Activated CD8-positive, alpha-beta T cell treated with anti-CD3 and anti-CD28 coated beads for 36 hours (primary cell): ENCODE results near the gene MYDGF. TPM values are rescaled to one million over a fixed set of nuclear protein-coding genes. Genes with fewer than 3 reads are reported as not detected.

Experiments
- ATAC-seq: fragments of 200-7000 bp; cut with Tn5 transposase; one replicate; pipeline ENCODE4 v1.10.0; 2021; ENCODE audit warnings: mild to moderate bottlenecking, moderate library complexity
- CTCF ChIA-PET: fragments of 350-600 bp; sonication (Branson Sonifier 250); formaldehyde crosslinking; loops from one replicate; lab custom pipeline; 2021; ENCODE audit warnings: antibody characterized with exemption; lab: Charles Lee
- POLR2A ChIA-PET: fragments of 350-600 bp; sonication (Branson Sonifier 250); formaldehyde crosslinking; loops from one replicate; lab custom pipeline; 2021; ENCODE audit warnings: antibody characterized with exemption; lab: Charles Lee
- DNase-seq: peaks from one replicate; pipeline ENCODE4 v3.0.0-alpha.2; 2020
- H3K27ac Mint-ChIP-seq: one replicate; pipeline ENCODE4 v1.8.0; 2021; ENCODE audit warnings: mild to moderate bottlenecking, mixed read lengths
- H3K27me3 Mint-ChIP-seq: one replicate; pipeline ENCODE4 v1.8.0; 2021; ENCODE audit warnings: mixed read lengths
- H3K36me3 Mint-ChIP-seq: one replicate; pipeline ENCODE4 v1.8.0; 2021; ENCODE audit warnings: low read depth, mixed read lengths
- H3K4me1 Mint-ChIP-seq: one replicate; pipeline ENCODE4 v1.8.0; 2021; ENCODE audit warnings: low read depth, mixed read lengths
- H3K4me3 Mint-ChIP-seq: one replicate; pipeline ENCODE4 v1.8.0; 2021; ENCODE audit warnings: mild to moderate bottlenecking, moderate library complexity, mixed read lengths
- H3K9me3 Mint-ChIP-seq: one replicate; pipeline ENCODE4 v1.8.0; 2021; ENCODE audit warnings: mixed read lengths
- intact Hi-C: fragments of 100-400 bp; cut with micrococcal nuclease; formaldehyde crosslinking; loops from one replicate; pipeline ENCODE4 v1.10.0; 2022
- total RNA-seq, 2 experiments: library from RNA; stranded (reverse); gene quantifications; one replicate each; pipeline ENCODE4 v1.2.3, GENCODE V29; 2021
- TF ChIP-seq, protein P1 (sequence below): fragments of 200-600 bp; IDR thresholded peaks from one replicate; pipeline ENCODE4 v1.8.0; 2022; ENCODE audit warnings: antibody characterized with exemption, mild to moderate bottlenecking

MYDGF gene
- total RNA-seq, 2 experiments from 2014 or later = 58.3 to 62.1 TPM

DNA sequence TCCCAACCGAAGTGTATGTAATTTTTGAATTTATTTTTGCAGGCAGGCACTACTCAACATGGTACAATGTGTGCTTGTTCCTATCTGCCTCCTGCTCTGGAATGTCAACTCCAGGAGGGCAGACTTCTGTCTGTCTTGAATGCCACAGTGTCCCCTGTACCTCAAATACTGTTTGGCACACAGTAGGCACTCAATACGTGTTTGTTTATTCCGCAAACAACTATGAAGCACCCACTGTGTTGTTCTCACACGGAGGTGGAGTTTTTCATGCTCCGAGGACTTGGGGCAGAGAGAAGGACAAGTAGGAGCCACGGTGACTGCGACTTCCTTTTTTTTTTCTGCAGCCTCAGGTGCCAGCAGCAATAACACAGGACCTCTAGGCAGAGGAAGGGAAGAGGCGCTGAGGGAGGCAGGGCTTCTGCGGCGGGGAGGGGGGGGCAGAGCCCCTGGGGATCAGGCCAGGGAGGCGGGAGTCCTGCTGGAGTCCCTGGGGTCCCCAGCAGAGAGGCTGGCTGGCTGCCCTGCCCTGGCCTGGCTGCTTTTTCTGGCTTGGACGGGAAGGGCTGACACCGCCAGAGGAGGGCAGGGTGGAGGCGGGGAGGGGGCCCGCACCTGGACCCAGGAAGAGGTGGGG is 60.1 kb downstream of the MYDGF start:
- H3K27ac Mint-ChIP-seq = no peak overlapping the region

More for the DNA sequence above, 60.1 kb downstream of the MYDGF start:
- CTCF ChIA-PET = no interaction called here
- H3K36me3 Mint-ChIP-seq = no peaks in the 10 kb centered on the region
- no peaks in the 10 kb centered on the region for H3K4me1 Mint-ChIP-seq
- H3K4me3 Mint-ChIP-seq = no peak overlapping the region
- intact Hi-C loops = no loop called here
- TF ChIP-seq, protein P1, sequence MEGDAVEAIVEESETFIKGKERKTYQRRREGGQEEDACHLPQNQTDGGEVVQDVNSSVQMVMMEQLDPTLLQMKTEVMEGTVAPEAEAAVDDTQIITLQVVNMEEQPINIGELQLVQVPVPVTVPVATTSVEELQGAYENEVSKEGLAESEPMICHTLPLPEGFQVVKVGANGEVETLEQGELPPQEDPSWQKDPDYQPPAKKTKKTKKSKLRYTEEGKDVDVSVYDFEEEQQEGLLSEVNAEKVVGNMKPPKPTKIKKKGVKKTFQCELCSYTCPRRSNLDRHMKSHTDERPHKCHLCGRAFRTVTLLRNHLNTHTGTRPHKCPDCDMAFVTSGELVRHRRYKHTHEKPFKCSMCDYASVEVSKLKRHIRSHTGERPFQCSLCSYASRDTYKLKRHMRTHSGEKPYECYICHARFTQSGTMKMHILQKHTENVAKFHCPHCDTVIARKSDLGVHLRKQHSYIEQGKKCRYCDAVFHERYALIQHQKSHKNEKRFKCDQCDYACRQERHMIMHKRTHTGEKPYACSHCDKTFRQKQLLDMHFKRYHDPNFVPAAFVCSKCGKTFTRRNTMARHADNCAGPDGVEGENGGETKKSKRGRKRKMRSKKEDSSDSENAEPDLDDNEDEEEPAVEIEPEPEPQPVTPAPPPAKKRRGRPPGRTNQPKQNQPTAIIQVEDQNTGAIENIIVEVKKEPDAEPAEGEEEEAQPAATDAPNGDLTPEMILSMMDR = no peak
- H3K27me3 Mint-ChIP-seq = peaks cover 18% of the 10 kb centered on the region
- no peaks in the 10 kb centered on the region for H3K9me3 Mint-ChIP-seq
- DNase-seq (no peak), ATAC-seq (no peak)
- POLR2A ChIA-PET = no interaction called here

Other genes with a start within 250 kb of the MYDGF start
- gene UBXN6, start 212.5 kb downstream of the MYDGF start, total RNA-seq = 10 to 100 TPM; 35.8 to 36.5 TPM
- gene HDGFL2, start 198.0 kb downstream of the MYDGF start, total RNA-seq = 10 to 100 TPM; 37.5 to 44.0 TPM
- gene PLIN4, start 151.9 kb downstream of the MYDGF start, total RNA-seq = under 1 TPM in 1 of 2 experiments, not detected in 1; 0.05 TPM
- gene PLIN5, start 135.1 kb downstream of the MYDGF start, total RNA-seq = under 1 TPM in 1 of 2 experiments, not detected in 1; 0.27 TPM
- under 1 TPM in 1 of 2 experiments, not detected in 1; 0.09 TPM for gene LRG1, start 130.3 kb downstream of the MYDGF start, total RNA-seq
- not detected for gene SEMA6B, start 110.7 kb downstream of the MYDGF start, total RNA-seq
- gene TNFAIP8L1, start 30.8 kb downstream of the MYDGF start, total RNA-seq = 10 to 100 TPM; 13.5 to 13.7 TPM
- gene DPP9, start 53.5 kb upstream of the MYDGF start, total RNA-seq = 10 to 100 TPM; 60.4 to 64.0 TPM
- gene FEM1A, start 121.4 kb upstream of the MYDGF start, total RNA-seq = 10 to 100 TPM; 11.4 TPM
- 10 to 100 TPM; 17.4 to 17.5 TPM for gene TICAM1, start 161.4 kb upstream of the MYDGF start, total RNA-seq
- 10 to 100 TPM; 15.5 to 23.5 TPM for gene PLIN3, start 197.3 kb upstream of the MYDGF start, total RNA-seq
- gene ARRDC5, start 232.6 kb upstream of the MYDGF start, total RNA-seq = under 1 TPM; 0.18 to 0.20 TPM
- 100 to 1,000 TPM; 173 to 175 TPM for gene UHRF1, start 239.2 kb upstream of the MYDGF start, total RNA-seq